Measurements from ENCODE around the gene CMC1. TPM values are rescaled to one million over a fixed set of nuclear protein-coding genes. Genes with fewer than 3 reads are reported as not detected.

The CMC1 gene
- total and polyA plus RNA-seq, 9 of the 15 experiments (the other 6 are each of a cell fraction or from before 2014, with no cell fraction given), result 15.9 to 74.6 (median 48.9) TPM

GRCh38 chr3:28198161-28198560 is 43.3 kb upstream of the CMC1 start:
- 7% methylated on average over 3 of the region's 3 CpGs for WGBS (ENCODE audit: insufficient coverage, low coverage, missing lambda C conversion rate)
- no peaks in the 10 kb centered on the region for H4K20me1 ChIP-seq (replicated peaks; ENCODE audit: control insufficient read depth, insufficient read depth, low read length)
- H2AFZ ChIP-seq (ENCODE audit: low read depth, low read length), result no peak overlapping the region
- no peak overlapping the region for H3K9ac ChIP-seq (ENCODE audit: insufficient read depth in 1 of 2, low read depth in 2 of 2, low read length in 2 of 2)
- intact Hi-C loops (cut with micrococcal nuclease), result no loop called here
- H3K36me3 ChIP-seq (ENCODE audit: control insufficient read depth, insufficient read depth, low read length), result no peaks in the 10 kb centered on the region
- FAIRE-seq (no peak), DNase-seq (ENCODE audit: extremely low read depth in 1 of 4, low spot score in 3 of 4) (no peak), ATAC-seq (no peak)
- H3K27ac ChIP-seq (ENCODE audit: extremely low read depth, low read depth, low read length), result no peak overlapping the region
- no peaks in the 10 kb centered on the region for H3K27me3 ChIP-seq (ENCODE audit: control insufficient read depth in 2 of 2, insufficient read depth in 2 of 2, low read length in 2 of 2)
- POLR2A ChIA-PET, result no interaction called here
- no peaks in the 10 kb centered on the region for H3K79me2 ChIP-seq (ENCODE audit: control insufficient read depth, insufficient read depth, low read length)
- BruUV-seq (replicated peaks), result no TSS peak
- in situ Hi-C loops (cut with MboI), result no loop called here
- H3K9me3 ChIP-seq (replicated peaks; ENCODE audit: control insufficient read depth, insufficient read depth, low read depth, low read length), result no peaks in the 10 kb centered on the region
- no peak overlapping the region for H3K4me2 ChIP-seq (ENCODE audit: insufficient read depth, low read length)
- CTCF ChIA-PET (ENCODE audit: low intra/inter-chr PET ratio), result no interaction called here
- peaks cover 0 to 7% of the 10 kb centered on the region in 2 experiments; a peak in 1 of 5 replicates for H3K4me1 ChIP-seq (replicated peaks in 1 of 2; ENCODE audit: control insufficient read depth in 2 of 2, insufficient read depth in 2 of 2, low read length in 2 of 2)
- no peak overlapping the region for H3K4me3 ChIP-seq
- H3K9me1 ChIP-seq (ENCODE audit: control insufficient read depth, insufficient read depth, low read length), result no peaks in the 10 kb centered on the region
- no peak for TF ChIP-seq EZH2 (IDR thresholded peaks at IDR 0.05; ENCODE audit: borderline replicate concordance, low read depth, low read length)
- TF ChIP-seq MTF1 (CRISPR knock-in tag; IDR thresholded peaks at IDR 0.05; ENCODE audit: borderline replicate concordance), result no peak
- TF ChIP-seq HLTF (IDR thresholded peaks at IDR 0.05), result no peak
- no peak for TF ChIP-seq EWSR1 (IDR thresholded peaks at IDR 0.05; ENCODE audit: borderline replicate concordance, low read depth, partially characterized antibody)
- no peak for TF ChIP-seq HDAC1 (IDR thresholded peaks at IDR 0.05)

GRCh38 chr3:28198974-28199373 is 42.4 kb upstream of the CMC1 start:
- Histone ChIP-seq H3K9me1 (ENCODE audit: control insufficient read depth, insufficient read depth, low read length) (no peaks in the 10 kb centered on the region), H3K4me3 (no peak overlapping the region), H3K27me3 (ENCODE audit: control insufficient read depth in 2 of 2, insufficient read depth in 2 of 2, low read length in 2 of 2) (no peaks in the 10 kb centered on the region), H2AFZ (ENCODE audit: low read depth, low read length) (peak overlapping the region; percentile 53; the same call in 1 of the 2 replicates), H3K27ac (ENCODE audit: extremely low read depth, low read depth, low read length) (no peak overlapping the region), H4K20me1 (replicated peaks; ENCODE audit: control insufficient read depth, insufficient read depth, low read length) (no peaks in the 10 kb centered on the region), H3K36me3 (ENCODE audit: control insufficient read depth, insufficient read depth, low read length) (no peaks in the 10 kb centered on the region), H3K4me1 (replicated peaks in 1 of 2; ENCODE audit: control insufficient read depth in 2 of 2, insufficient read depth in 2 of 2, low read length in 2 of 2) (peaks cover 0 to 7% of the 10 kb centered on the region in 2 experiments; a peak in 1 of 5 replicates), H3K4me2 (ENCODE audit: insufficient read depth, low read length) (no peak overlapping the region), H3K79me2 (ENCODE audit: control insufficient read depth, insufficient read depth, low read length) (no peaks in the 10 kb centered on the region), H3K9ac (ENCODE audit: insufficient read depth in 1 of 2, low read depth in 2 of 2, low read length in 2 of 2) (no peak overlapping the region), H3K9me3 (replicated peaks; ENCODE audit: control insufficient read depth, insufficient read depth, low read depth, low read length) (no peaks in the 10 kb centered on the region)
- no peak for FAIRE-seq
- intact Hi-C loops (cut with micrococcal nuclease), result no loop called here
- in situ Hi-C loops (cut with MboI), result no loop called here
- ATAC-seq, result no peak; the same call in 2 of the 3 replicates
- ChIA-PET CTCF (ENCODE audit: low intra/inter-chr PET ratio) (no interaction called here), POLR2A (no interaction called here)
- DNase-seq (ENCODE audit: extremely low read depth in 1 of 4, low spot score in 3 of 4), result no peak
- BruUV-seq (replicated peaks), result no TSS peak
- no peak for TF ChIP-seq NELFE (IDR thresholded peaks at IDR 0.05; ENCODE audit: insufficient read depth, insufficient read length)
- TF ChIP-seq MEF2A (IDR thresholded peaks at IDR 0.05; ENCODE audit: control insufficient read depth, low read depth, low read length), result no peak
- 2% methylated on average over 3 of the region's 3 CpGs for WGBS (ENCODE audit: insufficient coverage, low coverage, missing lambda C conversion rate)
